NCI-H774 (cell line): ENCODE measurements around the gene SUMF1.
A peak's percentile ranks its signal among the peaks of the same experiment; 100 is the strongest.

Source experiments
- DNase-seq: peaks from one replicate; lab custom pipeline; 2025; lab: John Stamatoyannopoulos, UW

Gene SUMF1

DNA sequence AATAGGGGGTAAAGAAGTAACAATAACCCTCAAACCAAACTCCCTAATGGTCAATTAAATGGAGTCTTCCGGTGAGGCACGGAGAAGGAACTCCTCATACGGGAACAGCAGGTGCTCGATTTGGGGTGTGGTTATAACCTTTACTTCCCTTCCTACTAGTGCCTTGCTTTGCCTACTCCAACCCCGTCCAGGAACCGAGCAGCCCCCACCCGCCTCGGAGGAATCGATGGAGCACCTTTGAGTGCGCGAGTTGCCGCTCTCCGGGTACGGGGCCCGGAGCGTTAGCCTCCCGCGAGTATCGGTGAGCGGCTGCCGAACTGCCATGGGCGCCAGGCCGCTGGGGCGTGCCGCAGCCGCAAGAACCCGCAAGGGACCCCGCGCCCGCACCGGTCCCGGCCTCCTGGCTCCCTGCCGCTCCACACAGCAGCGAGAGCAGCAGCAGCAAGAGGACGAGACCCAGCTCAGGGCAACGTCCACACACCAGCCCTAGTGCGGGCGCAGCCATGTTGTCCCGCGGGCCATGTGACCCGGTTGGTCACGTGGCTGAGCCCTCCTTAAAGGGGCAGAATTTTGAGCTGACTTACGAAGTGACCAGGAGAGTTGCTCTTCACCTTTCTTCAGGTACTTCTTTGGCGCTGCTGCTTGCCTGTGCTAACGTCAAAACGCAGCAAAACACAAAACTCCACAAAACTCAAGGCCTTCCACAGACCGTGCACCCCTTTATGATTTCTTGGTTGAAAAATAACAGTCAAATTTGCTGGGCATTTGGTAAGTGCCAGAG lies at the start of gene SUMF1:
SUMF1 (minus strand) TSS at position 529 of the 781 bp plus-strand sequence; CDS start at position 505, 24 bp downstream.
- DNase-seq = peak; percentile 63

DNA sequence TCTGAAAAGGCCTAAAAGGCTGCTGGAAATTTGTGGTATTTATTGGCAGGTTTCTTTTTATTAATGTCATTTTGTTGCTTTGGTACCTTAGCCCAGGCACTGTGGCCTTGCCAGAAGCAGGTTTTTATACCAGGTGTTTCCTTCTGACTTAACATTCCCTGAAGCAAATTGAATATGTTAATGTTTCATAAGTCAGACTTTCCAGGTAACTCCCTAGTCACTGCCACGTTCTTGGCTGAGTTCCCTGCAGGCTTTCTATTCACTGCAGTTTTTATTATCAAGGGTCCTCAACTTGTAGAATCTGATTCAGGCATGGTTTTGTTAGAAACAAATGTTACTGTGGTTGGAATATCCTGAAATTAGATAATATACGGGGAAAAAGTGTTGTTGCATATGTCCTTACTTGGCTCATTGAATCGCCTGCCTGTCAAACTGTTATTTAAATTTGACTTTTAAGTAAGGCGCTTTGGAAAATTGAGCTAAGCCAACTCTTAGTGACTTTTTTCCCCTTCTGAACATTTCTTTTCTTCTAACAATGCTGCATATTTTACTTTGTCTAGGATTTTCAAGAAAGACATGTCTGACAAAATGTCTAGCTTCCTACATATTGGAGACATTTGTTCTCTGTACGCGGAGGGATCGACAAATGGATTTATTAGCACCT lies 49.0 kb upstream of the SUMF1 start:
- no peak for DNase-seq

DNA sequence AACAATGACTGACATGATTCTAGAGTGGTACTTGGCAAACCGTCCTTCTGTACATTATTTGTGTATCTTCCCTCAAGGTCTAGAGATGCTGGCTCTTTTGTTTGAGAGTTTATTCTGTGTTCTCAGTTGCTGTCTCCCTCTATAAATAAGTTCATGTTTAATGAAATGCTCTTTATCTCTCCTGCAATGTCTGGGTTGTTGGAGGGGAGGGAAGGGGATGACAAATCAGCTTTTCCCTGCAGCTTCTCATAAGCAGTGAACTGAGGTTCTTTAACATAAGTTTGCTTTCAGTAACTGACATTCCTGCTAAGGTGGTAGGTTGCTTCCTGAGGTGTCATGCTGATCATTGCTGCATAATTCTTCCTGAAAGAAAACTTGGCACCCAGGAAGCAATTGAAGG lies 47.8 kb upstream of the SUMF1 start:
- DNase-seq = no peak

DNA sequence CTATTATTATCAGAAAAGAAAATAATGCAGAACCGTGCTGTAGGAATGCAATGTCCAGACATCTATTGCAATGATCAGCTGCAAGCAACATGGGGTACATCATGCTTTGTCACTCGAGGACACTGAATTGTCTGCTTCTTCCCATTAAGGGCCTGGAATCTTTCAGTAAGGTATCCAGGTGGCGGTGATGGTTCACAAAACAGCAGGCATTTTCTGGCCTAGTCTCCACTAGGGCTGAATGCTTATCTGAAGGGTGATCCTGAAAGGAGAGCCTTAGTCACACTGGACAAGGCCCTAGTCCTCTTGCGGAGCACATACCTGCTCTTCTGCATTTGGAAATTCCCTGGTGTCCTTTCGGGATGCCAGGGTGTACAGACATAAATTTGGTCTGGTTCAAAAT lies 47.3 kb upstream of the SUMF1 start:
- no peak for DNase-seq

DNA sequence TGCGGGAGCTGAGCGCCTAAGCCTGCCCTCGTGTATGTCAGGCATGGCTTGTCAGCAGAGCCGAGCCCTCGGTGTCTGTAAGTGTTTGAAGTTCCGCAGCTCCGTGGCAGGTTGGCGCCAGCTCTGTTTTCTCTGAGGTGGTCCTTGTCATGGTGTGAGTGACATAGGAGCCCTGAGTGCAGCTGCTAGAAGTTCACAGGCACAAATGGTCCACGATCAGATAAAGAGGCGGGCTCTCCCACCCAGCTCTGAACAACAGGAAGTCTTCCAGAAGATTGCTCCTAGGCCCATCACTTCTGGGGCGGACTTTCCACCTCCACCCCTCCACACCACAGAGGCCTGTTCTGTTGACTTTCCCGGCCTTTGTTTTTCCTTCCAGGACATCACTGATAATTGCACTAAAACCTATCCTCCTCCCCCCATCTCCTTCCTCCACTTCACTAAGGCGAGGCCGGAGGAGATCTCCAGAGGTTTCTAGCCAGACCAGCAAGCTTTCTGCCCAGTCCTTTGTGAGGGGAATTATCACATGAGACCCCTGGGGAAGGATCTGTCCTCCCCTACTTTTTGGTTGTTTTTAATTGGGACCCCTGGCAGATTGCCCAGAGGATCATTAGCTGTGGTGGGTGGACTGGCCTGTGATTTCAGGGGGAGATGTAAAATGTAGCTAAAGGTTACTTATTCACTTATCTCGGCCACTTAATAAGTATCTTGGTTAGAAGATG lies 46.0 kb upstream of the SUMF1 start:
- no peak for DNase-seq

DNA sequence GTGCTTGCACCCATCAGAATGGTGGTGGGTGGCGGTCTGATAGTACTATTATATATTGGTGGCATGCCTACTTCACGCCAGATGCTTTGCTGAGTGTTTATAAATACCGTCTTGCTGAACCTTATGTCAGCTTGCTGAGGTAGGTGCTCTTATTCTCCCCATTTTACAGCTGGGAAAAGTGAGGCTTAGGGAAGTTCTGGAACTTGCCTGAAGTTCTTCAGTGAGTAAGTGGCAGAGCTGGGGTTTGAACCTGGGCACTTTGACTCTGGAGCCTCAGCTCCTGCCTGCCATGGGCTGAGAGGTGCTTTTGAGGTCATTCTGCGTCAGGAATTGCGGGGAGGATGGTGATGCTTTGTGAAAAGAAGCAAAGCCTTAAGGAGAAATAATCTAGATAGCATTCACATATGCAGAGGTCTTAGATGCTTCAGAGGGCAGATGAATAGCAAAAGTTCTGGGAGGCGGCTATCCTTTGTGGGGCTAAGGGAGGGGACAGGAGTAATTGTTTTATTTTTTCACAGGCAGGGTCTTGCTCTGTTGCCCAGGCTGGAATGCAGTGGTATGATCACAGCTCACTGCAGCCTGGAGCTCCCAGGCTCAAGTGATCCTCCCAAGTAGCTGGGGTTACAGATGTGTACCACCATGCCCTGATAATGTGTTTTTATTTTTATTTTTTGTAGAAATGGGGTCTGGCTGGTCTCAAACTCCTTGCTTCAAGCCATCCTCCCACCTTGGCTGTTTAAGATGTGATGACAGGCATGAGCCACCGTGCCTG lies 44.6 kb upstream of the SUMF1 start:
- DNase-seq = no peak

DNA sequence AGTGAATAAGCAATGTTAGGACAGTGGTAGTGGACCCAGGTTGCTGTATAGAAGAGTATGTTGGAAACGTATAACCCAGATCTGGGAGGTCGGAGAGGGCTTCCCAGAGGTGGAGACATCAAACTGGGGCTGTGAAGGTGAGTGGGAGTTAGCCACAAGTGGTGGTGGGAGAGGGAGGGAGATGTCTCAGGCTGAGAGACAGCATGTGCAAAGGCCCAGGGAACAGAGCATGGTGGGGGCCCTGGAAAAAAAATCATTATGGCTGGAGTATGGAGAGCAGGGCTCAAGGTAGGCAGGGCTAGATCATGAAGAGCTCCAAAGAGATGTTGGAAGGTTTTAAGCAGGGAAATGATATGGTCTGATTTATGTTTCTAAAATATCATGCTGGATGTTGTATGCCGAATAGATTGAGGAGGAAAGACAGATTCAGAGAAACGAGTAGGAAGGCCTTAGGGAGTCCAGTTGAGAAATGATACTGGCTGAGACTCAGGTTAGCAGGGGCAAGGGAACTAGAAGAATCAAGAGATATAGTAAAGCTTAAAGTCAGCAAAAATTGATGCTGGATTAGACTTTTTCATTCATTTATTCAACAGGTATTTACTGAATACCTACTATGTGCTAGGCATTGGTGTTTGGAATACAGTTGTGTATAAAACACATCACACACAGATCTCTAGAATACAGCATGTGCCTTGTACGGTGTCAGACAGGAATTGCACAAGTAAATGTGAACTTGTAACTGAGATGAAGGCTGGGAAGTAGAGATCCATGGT lies 43.1 kb upstream of the SUMF1 start:
- no peak for DNase-seq

DNA sequence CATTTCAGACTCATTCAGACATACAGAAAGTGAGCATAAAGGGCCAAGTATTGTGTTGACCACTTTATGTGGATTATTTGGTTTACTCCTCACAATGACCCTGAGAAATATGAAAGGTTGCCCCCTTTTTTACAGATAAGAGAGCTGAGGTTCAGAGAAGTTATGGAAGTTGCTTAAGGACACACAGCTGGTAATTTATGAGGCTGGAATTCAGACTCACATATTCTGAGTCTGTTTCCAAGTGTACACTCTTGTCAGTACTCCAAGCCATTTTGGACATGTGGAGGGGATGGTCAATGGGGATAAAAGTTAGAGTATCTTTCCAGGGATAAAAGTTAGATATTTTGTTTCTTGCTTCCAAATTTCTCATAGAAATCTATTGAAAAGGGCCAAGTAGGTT lies 42.0 kb upstream of the SUMF1 start:
- DNase-seq = no peak

DNA sequence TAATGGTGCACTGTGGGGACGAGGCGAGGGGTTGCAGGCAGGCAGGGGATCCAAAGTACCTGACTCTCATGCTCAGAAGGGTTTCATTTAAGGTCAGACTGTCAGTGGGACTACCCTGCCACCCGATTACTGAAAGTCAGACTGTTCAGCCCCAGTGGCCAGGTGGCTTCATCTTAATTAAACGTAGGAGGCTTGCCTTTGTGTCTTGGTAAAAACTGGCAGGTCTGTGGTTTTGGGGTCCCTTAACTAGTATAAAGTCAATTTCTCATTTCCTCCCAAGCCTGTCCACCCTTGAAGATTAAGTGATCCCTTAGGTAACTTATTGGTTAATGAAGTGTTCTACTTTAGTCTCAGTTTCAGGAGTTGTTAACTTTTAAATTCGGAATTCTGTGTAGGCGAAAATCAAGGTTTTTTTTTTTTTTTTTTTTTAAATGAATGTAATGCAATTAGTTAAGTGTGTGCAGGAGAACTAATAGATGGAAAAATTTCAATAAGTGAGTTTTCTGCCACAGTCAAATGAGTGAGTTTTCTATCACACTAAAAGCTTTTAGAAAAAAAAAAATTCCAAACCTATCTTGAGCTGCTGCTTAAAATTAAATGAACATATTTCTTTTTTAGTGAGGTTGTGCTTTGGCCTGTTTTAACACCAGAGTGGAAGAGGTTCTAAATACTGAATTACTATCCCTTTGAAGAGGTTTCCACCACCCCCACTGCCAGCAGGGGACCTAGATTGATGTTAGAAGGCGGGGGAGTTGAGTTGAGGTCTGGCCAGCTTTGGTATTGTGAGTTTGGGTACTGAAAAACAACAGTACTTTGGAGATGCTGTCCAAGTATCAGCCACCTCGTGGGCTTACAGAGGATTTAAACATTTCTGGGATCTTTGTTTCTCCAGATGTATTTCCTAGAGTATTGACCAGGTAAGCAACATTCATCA lies 41.2 kb upstream of the SUMF1 start:
- DNase-seq = no peak

DNA sequence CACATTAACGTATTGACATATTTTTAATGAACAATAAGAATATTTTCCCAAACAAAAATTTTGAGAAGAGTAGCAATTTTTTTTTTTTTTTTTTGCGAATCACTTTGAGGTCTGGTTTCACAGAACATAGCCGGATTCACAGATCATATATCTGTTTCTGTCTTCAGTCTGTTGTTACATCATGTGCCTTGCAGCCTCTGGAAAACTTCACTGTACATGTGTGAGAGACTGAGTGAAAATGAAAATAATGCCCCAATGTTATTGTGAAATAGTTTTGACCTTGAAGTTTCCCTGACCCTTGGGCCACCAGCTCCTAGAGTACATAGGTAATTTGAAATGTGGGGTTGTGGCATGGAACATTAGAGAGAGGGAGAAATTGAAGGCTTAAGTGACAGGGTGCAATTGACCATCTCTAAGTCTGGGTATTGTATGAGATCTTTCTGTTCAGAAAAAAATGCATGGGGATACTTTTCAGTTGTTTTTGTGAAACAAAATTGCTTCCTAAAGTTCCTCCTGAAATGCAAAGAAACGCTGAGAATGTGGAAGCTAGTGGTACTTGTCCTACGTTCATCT lies 40.0 kb upstream of the SUMF1 start:
- DNase-seq = no peak

DNA sequence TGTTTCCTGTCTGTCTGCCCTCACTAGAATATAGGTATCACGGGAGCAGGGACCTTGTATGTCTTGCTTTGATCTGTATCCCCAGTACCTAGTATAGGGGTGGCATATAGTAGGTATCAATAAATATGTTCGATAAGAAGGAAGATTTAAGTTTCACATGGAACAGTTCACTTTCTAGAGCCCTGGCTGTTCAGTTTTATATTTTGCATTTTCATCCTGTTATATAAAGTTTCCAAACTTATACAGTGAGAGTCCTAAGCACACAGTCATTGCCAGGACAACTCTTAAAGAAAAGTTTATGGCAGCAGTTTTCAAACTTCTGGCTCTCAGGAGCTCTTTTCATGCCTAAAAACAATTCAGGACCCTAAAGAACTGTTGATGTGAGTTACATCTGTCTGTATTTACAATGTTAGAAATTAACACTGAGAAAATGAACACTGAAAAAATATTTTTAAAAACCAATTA lies 39.5 kb upstream of the SUMF1 start:
- DNase-seq = no peak

DNA sequence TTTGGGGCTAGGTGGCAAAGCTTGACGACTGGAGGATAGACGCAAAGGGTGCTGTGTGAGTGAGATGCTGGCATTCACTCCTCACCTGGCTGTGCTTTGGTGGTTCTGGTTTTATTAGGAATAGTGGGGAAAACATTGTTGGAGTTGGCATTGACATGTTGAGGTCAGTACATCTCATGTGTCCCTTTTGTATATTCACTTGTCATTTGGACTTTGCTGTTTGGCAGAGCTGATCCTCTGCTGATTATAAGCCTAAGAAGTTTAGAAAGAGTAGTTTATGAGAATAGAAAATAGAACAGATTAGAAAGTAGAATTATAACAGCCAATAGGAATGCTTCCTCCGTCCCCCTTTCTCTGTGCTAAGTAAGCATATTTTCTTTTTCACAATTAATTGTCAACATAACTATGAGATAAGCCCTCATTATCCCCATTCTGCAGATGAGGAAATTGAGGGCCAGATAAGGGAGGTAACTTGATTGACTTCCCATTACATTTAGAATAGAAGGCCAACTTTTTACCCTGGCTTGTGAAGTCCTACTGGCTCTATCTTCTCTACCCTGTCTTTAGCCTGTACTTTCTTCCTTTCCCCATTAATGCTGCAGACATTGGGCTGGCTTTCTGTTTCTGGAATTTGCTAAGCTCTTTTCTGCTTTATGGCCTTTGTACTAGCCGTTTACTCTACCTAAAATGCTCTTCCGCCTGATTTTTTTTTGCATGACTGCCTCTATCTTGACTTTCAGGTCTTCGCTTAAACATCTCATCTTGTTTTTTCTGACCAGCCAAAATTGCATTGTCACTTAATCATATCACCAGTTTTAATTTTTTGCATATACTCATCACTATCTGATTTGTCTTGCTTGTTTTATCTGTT lies 38.9 kb upstream of the SUMF1 start:
- DNase-seq = no peak

DNA sequence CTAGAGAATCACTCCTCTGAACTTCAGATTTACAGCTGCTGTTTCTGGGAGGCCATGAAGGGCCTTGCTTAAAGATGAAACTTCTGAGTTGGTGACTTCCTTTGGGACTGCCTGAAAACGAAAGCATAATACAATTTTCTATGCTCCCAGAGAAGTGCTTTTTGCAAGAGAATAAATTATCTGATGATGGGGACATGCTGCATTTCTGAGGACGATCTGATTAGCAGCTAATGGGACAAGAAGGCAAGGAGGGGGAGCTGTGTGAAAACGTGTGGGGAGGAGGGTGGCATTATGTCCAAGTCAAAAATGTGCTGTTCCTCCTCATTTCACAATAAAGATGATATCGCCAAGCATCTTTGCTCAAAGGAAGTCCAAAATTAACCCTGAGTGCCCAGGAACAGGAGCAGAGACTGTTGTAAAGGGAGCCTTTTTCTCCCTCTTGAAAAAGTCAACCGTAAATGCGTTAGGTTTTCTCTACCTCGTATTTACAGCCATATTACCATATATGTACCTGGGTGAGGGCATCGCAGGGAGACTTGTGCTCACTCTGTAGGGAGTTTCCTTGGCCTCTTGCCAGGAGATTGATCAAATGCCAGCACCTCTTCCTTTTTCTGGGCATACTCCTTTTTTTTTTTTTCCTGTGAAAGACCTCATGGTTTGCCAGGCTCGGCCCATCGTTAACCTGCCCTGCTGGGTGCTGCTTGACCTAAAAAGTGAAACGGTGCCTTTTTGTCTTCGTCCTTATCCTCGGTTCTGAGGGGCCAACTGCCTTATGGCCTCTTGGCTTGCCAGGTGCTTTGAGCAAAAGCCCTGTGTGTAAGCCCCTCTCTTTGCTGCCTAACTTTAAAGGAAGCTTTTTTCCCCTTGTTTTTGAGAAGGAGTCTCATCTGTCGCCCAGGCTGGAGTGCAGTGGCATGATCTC lies 37.5 kb upstream of the SUMF1 start:
- no peak for DNase-seq

DNA sequence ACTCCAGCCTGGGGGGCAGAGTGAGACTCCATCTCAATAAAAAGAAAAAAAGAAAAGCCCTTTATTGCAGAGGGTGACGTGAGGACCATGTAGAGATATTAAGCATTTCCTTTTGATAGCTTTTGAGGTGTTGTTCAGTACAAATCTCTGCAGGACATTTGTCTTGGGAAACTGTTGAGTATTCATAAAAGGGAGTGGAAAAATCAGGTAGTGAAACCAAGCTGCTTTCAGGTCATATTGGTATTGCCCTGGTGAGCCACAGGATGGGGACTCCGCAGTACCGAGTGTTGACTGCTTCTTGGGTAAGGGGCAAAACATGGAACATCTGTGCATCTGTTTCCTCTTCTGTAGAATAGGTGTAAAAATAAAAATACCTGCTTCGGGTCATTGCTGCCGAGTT lies 36.0 kb upstream of the SUMF1 start:
- DNase-seq = no peak

DNA sequence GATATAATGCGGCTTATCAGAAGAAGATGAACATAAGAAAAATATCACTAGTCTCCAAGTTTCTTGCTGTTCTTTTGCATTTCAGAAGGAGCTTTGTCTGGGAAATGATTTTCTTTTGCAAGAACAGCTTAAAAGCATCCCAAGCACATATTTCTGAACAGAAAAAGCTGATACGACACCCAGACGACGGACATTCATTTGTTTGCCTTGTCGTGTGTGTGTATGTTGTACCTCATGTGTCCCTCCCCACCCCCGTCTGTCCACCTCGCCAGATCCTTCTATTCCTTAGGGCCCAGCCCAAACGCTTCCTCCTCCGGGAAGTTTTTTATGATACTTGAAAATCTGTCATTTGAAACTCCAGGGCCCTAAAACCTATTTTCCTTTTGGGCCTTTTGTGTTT lies 34.9 kb upstream of the SUMF1 start:
- no peak for DNase-seq

DNA sequence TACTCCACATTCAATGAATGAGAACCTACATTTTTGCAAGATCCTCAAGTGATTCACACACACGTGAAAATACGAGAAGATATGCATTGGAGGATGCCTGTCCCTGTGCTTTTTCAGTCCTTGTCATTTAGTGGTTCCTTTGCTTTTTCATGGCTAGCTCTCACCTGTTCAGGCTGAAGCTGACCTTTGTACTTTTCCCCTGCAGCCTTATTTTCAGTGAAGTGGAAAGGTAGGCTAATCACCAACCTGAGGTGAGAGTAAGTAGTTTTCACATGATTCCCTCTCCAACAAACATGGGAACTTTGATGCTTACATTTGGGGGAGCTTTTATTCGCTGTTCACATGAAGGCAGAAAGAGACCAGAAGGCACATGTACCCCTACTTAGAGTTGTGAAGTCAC lies 34.4 kb upstream of the SUMF1 start:
- DNase-seq = no peak

DNA sequence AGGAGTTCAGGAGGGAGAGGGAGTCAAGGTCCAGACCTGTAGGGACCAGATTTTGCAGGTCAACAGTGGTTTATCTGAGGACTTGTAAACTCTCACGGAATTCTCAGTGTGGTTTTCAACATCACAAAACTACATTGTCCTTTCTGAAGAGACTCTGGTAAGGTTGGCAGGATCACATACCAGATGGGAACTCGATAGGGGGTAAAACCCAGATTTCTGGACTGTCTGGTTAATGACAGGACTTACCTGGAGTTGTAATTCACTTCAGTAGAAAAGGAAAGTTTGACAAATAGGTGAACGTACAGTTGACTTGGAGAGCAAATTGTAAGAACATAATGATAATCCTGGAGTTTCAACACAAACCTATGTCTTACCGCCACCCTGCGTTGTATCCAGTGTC lies 31.4 kb upstream of the SUMF1 start:
- no peak for DNase-seq

DNA sequence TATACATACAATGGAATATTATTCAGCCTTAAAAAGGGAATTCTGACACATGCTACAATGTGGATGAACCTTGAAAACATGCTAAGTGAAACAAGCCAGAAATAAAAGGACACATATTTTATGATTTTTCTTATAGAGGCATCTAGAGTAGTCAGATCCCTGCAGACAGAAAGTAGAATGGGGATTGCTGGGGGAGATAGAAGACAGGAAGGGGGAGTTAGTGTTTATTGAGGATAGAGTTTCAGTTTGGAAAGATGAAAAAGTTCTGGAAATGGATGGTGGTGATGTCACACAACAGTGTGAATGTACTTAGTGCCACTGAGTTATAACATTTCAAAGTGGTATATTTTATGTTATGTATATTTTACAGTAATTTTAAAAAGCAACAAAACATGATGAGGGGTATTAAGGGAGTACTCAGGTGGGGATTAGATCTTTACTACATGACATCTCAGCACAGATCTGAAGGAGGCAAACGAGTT lies 30.8 kb upstream of the SUMF1 start:
- DNase-seq = no peak
